ENCODE measurements around the gene ZNRD2. TPM values are rescaled to one million over a fixed set of nuclear protein-coding genes. Genes with fewer than 3 reads are reported as not detected.
"Not testable (repeated sequence)": the region's sequence is repeated elsewhere in the genome, so short reads cannot be mapped to it uniquely, and the experiment has no call there.

The ZNRD2 gene
- polyA plus RNA-seq = 32.3 TPM
- long read RNA-seq, donor 1, transcript SSSCA1-206 (3 exons, 879 nt) = minor isoform, 7 of 20 reads
- long read RNA-seq, donor 1, transcript SSSCA1-201 (4 exons, 698 nt) = major isoform, 13 of 20 reads
- long read RNA-seq, donor 1, partial matches to known transcripts = 0 of 20 reads
- long read RNA-seq, donor 1, other reads (novel, unspliced or antisense) = 0 of 20 reads
- long read RNA-seq, donor 2, transcript SSSCA1-204 (2 exons, 532 nt) = minor isoform, 5 of 35 reads
- long read RNA-seq, donor 2, transcript SSSCA1-206 (3 exons, 879 nt) = minor isoform, 11 of 35 reads
- long read RNA-seq, donor 2, transcript SSSCA1-201 (4 exons, 698 nt) = major isoform, 19 of 35 reads
- long read RNA-seq, donor 2, partial matches to known transcripts = 0 of 35 reads
- long read RNA-seq, donor 2, other reads (novel, unspliced or antisense) = 0 of 35 reads
- long read RNA-seq, donor 3 = 0 reads
- long read RNA-seq, donor 4, partial matches to known transcripts = 0 of 3 reads
- long read RNA-seq, donor 4, other reads (novel, unspliced or antisense) = 0 of 3 reads
- long read RNA-seq, donor 5, transcript SSSCA1-201 (4 exons, 698 nt) = major isoform, 13 of 14 reads
- long read RNA-seq, donor 5, partial matches to known transcripts = 0 of 14 reads
- long read RNA-seq, donor 5, other reads (novel, unspliced or antisense) = 0 of 14 reads
- long read RNA-seq, donor 6, transcript SSSCA1-201 (4 exons, 698 nt) = major isoform, 9 of 22 reads
- long read RNA-seq, donor 6, transcript SSSCA1-206 (3 exons, 879 nt) = minor isoform, 6 of 22 reads
- long read RNA-seq, donor 6, partial matches to known transcripts = 7 of 22 reads
- long read RNA-seq, donor 6, other reads (novel, unspliced or antisense) = 0 of 22 reads
- long read RNA-seq, donor 7, transcript SSSCA1-201 (4 exons, 698 nt) = major isoform, 16 of 27 reads
- long read RNA-seq, donor 7, partial matches to known transcripts = 5 of 27 reads
- long read RNA-seq, donor 7, other reads (novel, unspliced or antisense) = 0 of 27 reads
- long read RNA-seq, donor 8, transcript SSSCA1-201 (4 exons, 698 nt) = major isoform, 23 of 34 reads
- long read RNA-seq, donor 8, transcript SSSCA1-206 (3 exons, 879 nt) = minor isoform, 9 of 34 reads
- long read RNA-seq, donor 8, partial matches to known transcripts = 0 of 34 reads
- long read RNA-seq, donor 8, other reads (novel, unspliced or antisense) = 0 of 34 reads
- long read RNA-seq, donor 9, transcript SSSCA1-201 (4 exons, 698 nt) = major isoform, 25 of 36 reads
- long read RNA-seq, donor 9, transcript SSSCA1-206 (3 exons, 879 nt) = minor isoform, 8 of 36 reads
- long read RNA-seq, donor 9, partial matches to known transcripts = 0 of 36 reads
- long read RNA-seq, donor 9, other reads (novel, unspliced or antisense) = 0 of 36 reads
- long read RNA-seq, donor 10, transcript SSSCA1-206 (3 exons, 879 nt) = minor isoform, 6 of 38 reads
- long read RNA-seq, donor 10, transcript SSSCA1-201 (4 exons, 698 nt) = major isoform, 24 of 38 reads
- long read RNA-seq, donor 10, partial matches to known transcripts = 6 of 38 reads
- long read RNA-seq, donor 10, other reads (novel, unspliced or antisense) = 0 of 38 reads
- long read RNA-seq, donor 11, transcript SSSCA1-201 (4 exons, 698 nt) = major isoform, 21 of 44 reads
- long read RNA-seq, donor 11, transcript SSSCA1-206 (3 exons, 879 nt) = minor isoform, 6 of 44 reads
- long read RNA-seq, donor 11, partial matches to known transcripts = 16 of 44 reads
- long read RNA-seq, donor 11, other reads (novel, unspliced or antisense) = 0 of 44 reads

GRCh38 chr11:65569973-65570918, at the start of gene ZNRD2:
Gene ZNRD2 (plus strand): TSS chr11:65570477. CDS start chr11:65570492, 15 bp downstream.
- no CpG with 5 or more reads among the region's 89 CpGs for WGBS (ENCODE audit: insufficient coverage, low lambda C conversion rate)
- DNase-seq = peak; percentile 99
- Histone ChIP-seq H3K36me3 (ENCODE audit: control insufficient read depth, insufficient read depth, low read length) (peaks cover 9% of the 10 kb centered on the region), H3K9me3 (ENCODE audit: control insufficient read depth, low read depth, low read length) (peaks cover 3% of the 10 kb centered on the region), H3K4me1 (ENCODE audit: control insufficient read depth, insufficient read depth, low read length) (peaks cover 42% of the 10 kb centered on the region), H3K27ac (ENCODE audit: low read length) (peak within 1 kb of the TSS; percentile 95), H3K27me3 (ENCODE audit: control insufficient read depth, insufficient read depth, low read length) (no peaks in the 10 kb centered on the region), H3K4me3 (ENCODE audit: low read length) (peak within 1 kb of the TSS; percentile 76)

GRCh38 chr11:65521777-65522521, 48.3 kb upstream of the ZNRD2 start:
- no CpG with 5 or more reads among the region's 20 CpGs for WGBS (ENCODE audit: insufficient coverage, low lambda C conversion rate)
- not testable (repeated sequence) for H3K9me3 ChIP-seq (ENCODE audit: control insufficient read depth, low read depth, low read length); H3K27ac ChIP-seq (ENCODE audit: low read length); H3K4me3 ChIP-seq (ENCODE audit: low read length); H3K36me3 ChIP-seq (ENCODE audit: control insufficient read depth, insufficient read depth, low read length); H3K27me3 ChIP-seq (ENCODE audit: control insufficient read depth, insufficient read depth, low read length)
- DNase-seq = peak in 1 of 2 donors; percentile 30
- peaks cover 28% of the 10 kb centered on the region for H3K4me1 ChIP-seq (ENCODE audit: control insufficient read depth, insufficient read depth, low read length)

- H3K36me3 ChIP-seq (ENCODE audit: control insufficient read depth, insufficient read depth, low read length) = peaks cover 13% of the 10 kb centered on the region
- H3K4me1 ChIP-seq (ENCODE audit: control insufficient read depth, insufficient read depth, low read length) = peaks cover 28% of the 10 kb centered on the region
- H3K27ac ChIP-seq (ENCODE audit: low read length) = peak overlapping the region; percentile 30
- not testable (repeated sequence) for H3K27me3 ChIP-seq (ENCODE audit: control insufficient read depth, insufficient read depth, low read length); H3K9me3 ChIP-seq (ENCODE audit: control insufficient read depth, low read depth, low read length); H3K4me3 ChIP-seq (ENCODE audit: low read length)
- WGBS (ENCODE audit: insufficient coverage, low lambda C conversion rate) = 40% methylated on average over 1 of the region's 18 CpGs
- peak in 1 of 2 donors; percentile 39 for DNase-seq
Measured at GRCh38 chr11:65522718-65523630, 47.3 kb upstream of the ZNRD2 start.

- H3K4me3 ChIP-seq (ENCODE audit: low read length); DNase-seq; H3K27me3 ChIP-seq (ENCODE audit: control insufficient read depth, insufficient read depth, low read length); H3K9me3 ChIP-seq (ENCODE audit: control insufficient read depth, low read depth, low read length); H3K27ac ChIP-seq (ENCODE audit: low read length): not testable (repeated sequence)
- Histone ChIP-seq H3K36me3 (ENCODE audit: control insufficient read depth, insufficient read depth, low read length) (peaks cover 13% of the 10 kb centered on the region), H3K4me1 (ENCODE audit: control insufficient read depth, insufficient read depth, low read length) (peaks cover 28% of the 10 kb centered on the region)
- no CpG with 5 or more reads among the region's 7 CpGs for WGBS (ENCODE audit: insufficient coverage, low lambda C conversion rate)
Measured at GRCh38 chr11:65523631-65523968, 46.7 kb upstream of the ZNRD2 start.

GRCh38 chr11:65524014-65524740, 46.1 kb upstream of the ZNRD2 start:
- peak in 1 of 2 donors; percentile 70 for DNase-seq
- no peaks in the 10 kb centered on the region for H3K27me3 ChIP-seq (ENCODE audit: control insufficient read depth, insufficient read depth, low read length)
- WGBS (ENCODE audit: insufficient coverage, low lambda C conversion rate) = 0% methylated on average over 1 of the region's 12 CpGs
- H3K36me3 ChIP-seq (ENCODE audit: control insufficient read depth, insufficient read depth, low read length) = peaks cover 19% of the 10 kb centered on the region
- H3K27ac ChIP-seq (ENCODE audit: low read length) = peak overlapping the region; percentile 62
- H3K9me3 ChIP-seq (ENCODE audit: control insufficient read depth, low read depth, low read length) = no peaks in the 10 kb centered on the region
- peak overlapping the region; percentile 21 for H3K4me3 ChIP-seq (ENCODE audit: low read length)
- H3K4me1 ChIP-seq (ENCODE audit: control insufficient read depth, insufficient read depth, low read length) = peaks cover 28% of the 10 kb centered on the region

- peak within 1 kb of the TSS; percentile 50 for H3K4me3 ChIP-seq (ENCODE audit: low read length)
- peak within 1 kb of the TSS; percentile 62 for H3K27ac ChIP-seq (ENCODE audit: low read length)
- H3K9me3 ChIP-seq (ENCODE audit: control insufficient read depth, low read depth, low read length) = no peaks in the 10 kb centered on the region
- peaks cover 26% of the 10 kb centered on the region for H3K36me3 ChIP-seq (ENCODE audit: control insufficient read depth, insufficient read depth, low read length)
- no peaks in the 10 kb centered on the region for H3K27me3 ChIP-seq (ENCODE audit: control insufficient read depth, insufficient read depth, low read length)
- peaks cover 28% of the 10 kb centered on the region for H3K4me1 ChIP-seq (ENCODE audit: control insufficient read depth, insufficient read depth, low read length)
- DNase-seq = peak in 1 of 2 donors; percentile 63
- no CpG with 5 or more reads among the region's 82 CpGs for WGBS (ENCODE audit: insufficient coverage, low lambda C conversion rate)
Measured at GRCh38 chr11:65524741-65525545, 45.3 kb upstream of the ZNRD2 start, which contains the start of gene SCYL1. Gene SCYL1 (plus strand): TSS chr11:65525083. CDS start chr11:65525154, 71 bp downstream.

All from large intestine (tissue), 12 donors.